Heart left ventricle (tissue), 16 donors: Measurements from ENCODE around the gene LGR6. TPM values are rescaled to one million over a fixed set of nuclear protein-coding genes. Genes with fewer than 3 reads are reported as not detected.

Experiments used
- ATAC-seq, 4 donors: fragments of 200-7000 bp; cut with Tn5 transposase; one replicate each; pipeline ENCODE4 v1.9.1; 2020 to 2022; ENCODE audit warnings: moderate library complexity in 4 of 4, mild to moderate bottlenecking in 3 of 4, moderate number of reproducible peaks in 1 of 4
- DNase-seq, 5 donors: peaks; one replicate each; pipeline ENCODE4 v3.0.0-alpha.2; 2020
- H3K27ac ChIP-seq, 12 donors: fragments of 200-600 bp; sonication (generic) in 4 of 12; one replicate each; pipeline versions ENCODE4 v1.5.0 to v1.8.0; 2016 to 2022; ENCODE audit warnings: mild to moderate bottlenecking in 2 of 12
- H3K27me3 ChIP-seq, 9 donors: fragments of 200-600 bp; sonication (generic) in 2 of 9; one replicate each; pipeline versions ENCODE4 v1.5.1 to v1.8.0; 2016 to 2022; ENCODE audit warnings: mild to moderate bottlenecking in 3 of 9
- H3K36me3 ChIP-seq, 9 donors: fragments of 200-600 bp; sonication (generic) in 2 of 9; one replicate each; pipeline versions ENCODE4 v1.5.0 to v1.8.0; 2018 to 2022; ENCODE audit warnings: mild to moderate bottlenecking in 2 of 9
- H3K4me1 ChIP-seq, 12 donors: fragments of 200-600 bp; sonication (generic) in 4 of 12; one replicate each; pipeline versions ENCODE4 v1.5.0 to v1.8.0; 2016 to 2022; ENCODE audit warnings: mild to moderate bottlenecking in 3 of 12
- H3K4me3 ChIP-seq, 12 donors: fragments of 200-600 bp; sonication (generic) in 4 of 12; one replicate each; pipeline versions ENCODE4 v1.5.0 to v1.8.0; 2017 to 2022; ENCODE audit warnings: mild to moderate bottlenecking in 9 of 12, moderate library complexity in 4 of 12
- H3K9me3 ChIP-seq, 12 donors: fragments of 200-600 bp; sonication (generic) in 4 of 12; one replicate each; pipeline versions ENCODE4 v1.5.0 to v1.8.0; 2016 to 2022; ENCODE audit warnings: mild to moderate bottlenecking in 1 of 12
- POLR2A ChIP-seq, 2 donors: fragments of 450-650 bp; IDR thresholded peaks; one replicate each; pipeline ENCODE4 v1.6.1; 2017; ENCODE audit warnings: antibody characterized with exemption in 2 of 2, mild to moderate bottlenecking in 2 of 2, moderate library complexity in 2 of 2
- WGBS, 4 donors: extraction: QIAGEN DNeasy Blood & Tissue Kit in 2 of 4; methylation state at CpG; one replicate each; pipeline versions ENCODE4 v1.1.5 to v1.1.7; 2013 to 2018; 5-methylcytosine and 5-hydroxymethylcytosine counted together
- intact Hi-C, 10 donors: fragments of 100-400 bp; cut with DNase I; formaldehyde crosslinking; loops; one replicate each; pipeline versions ENCODE4 v1.11.1 to v1.14.2; 2022
- polyA plus RNA-seq, 2 donors: library from polyadenylated mRNA; stranded (reverse); fragments of 200-250 nt; gene quantifications; one replicate each; pipeline ENCODE4 v1.2.3, GENCODE V29; 2013
- total RNA-seq, 9 donors: library from RNA; depleted of rRNA in 2 of 9; stranded (reverse); fragments of >200 nt in 2 of 9; fragmentation: NEBNext Ultra II Directional in 3 of 9; extraction: Animal tissue kit (Norgen Biotek cat#: 25700) in 3 of 9; gene quantifications; one replicate each; pipeline versions ENCODE4 v1.1.0 to v1.2.4, GENCODE V29; 2016 to 2023
- TF ChIP-seq, protein P1 (sequence below), 12 donors: fragments of 200-600 bp; sonication (generic) in 4 of 12; IDR thresholded peaks; one replicate each; pipeline versions ENCODE4 v1.5.0 to v1.8.0; 2018 to 2022; ENCODE audit warnings: antibody characterized with exemption in 12 of 12, mild to moderate bottlenecking in 5 of 12
- donor health status: ischemic (EF 13 %, LVEDD 7.1; RV severe dilation, severe dysfunction).
- donor health status: healthy with polysubstance abuse.
- donor health status: DM: no; HTN: yes; CAD: no.
- donor health status: DM: no; HTN: no; CAD: no.
- donor health status: ischemic (EF 25% LVEDD 6.9; RV normal size, moderate dysfunction).
- donor health status: ischemic (EF 25% LVEDD 5.7; RV mildly dilated, moderate dysfunction).
- donor health status: healthy.
- donor health status: DM: yes; HTN: yes; CAD: no.
- donor health status: ischemic (EF 35%, LVEDD 5.7; RV mildly dilated, moderate dysfunction).
- donor health status: nonischemic (EF 11% LVEDD 7.7; RV severe dilation, severe dysfunction).
- donor health status: DM: yes; HTN: yes; CAD: no.
- donor health status: PGD.
- donor health status: ischemic (EF 29% LVEDD 5.4; RV normal size, mild dysfunction).
- donor health status: nonischemic (EF 23%, LVEDD 6.1; RV moderate dilation, normal function).

LGR6 gene
- total and polyA plus RNA-seq, 11 donors = 0.29 to 3.5 (median 1.7) TPM

DNA sequence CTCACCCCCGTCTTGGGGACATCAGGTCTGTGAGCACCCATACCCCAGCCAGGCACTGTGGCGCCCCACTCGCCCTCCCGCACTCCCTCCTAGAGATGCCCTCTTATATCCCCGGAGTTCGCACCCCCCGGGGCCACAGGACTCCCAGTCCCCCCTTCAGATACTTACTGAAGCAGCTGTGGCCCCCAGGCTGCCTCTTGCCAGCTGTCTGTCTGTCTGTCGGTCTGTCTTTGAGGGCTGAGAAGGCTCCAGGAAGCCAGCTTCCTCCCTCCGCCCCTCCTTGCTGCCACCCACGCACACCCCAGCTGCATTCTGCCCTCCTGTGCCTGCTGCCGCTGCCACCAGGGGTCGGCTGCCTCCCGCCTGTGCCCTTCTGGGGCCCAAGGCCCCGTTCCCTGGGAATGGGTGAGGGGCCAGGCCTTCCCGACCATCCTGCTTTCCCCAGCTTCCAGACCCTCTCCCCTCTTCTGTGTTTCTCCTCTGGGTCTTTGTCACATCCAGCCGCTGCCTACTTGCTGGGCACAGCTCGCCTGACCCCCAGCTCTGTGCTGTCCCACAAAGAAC, 33.1 kb upstream of the LGR6 start, which contains the start of gene PTPN7:
Gene PTPN7, minus strand, starts transcription at position 226 of the 564 bp plus-strand sequence. CDS start 1,200 bp downstream, outside the sequence.
- Histone ChIP-seq H3K27me3 (no peaks in the 10 kb centered on the region), H3K4me3 (peak within 1 kb of the TSS in 9 of 12 donors; percentile 11 to 61 (median 20)), H3K9me3 (no peaks in the 10 kb centered on the region), H3K4me1 (peaks cover 0 to 75% (median 0%) of the 10 kb centered on the region in 12 donors), H3K36me3 (no peaks in the 10 kb centered on the region), H3K27ac (peak within 1 kb of the TSS in 2 of 12 donors; percentile 17 to 87)
- intact Hi-C loops = no loop called here
- ATAC-seq (peak in 3 of 4 donors; percentile 9 to 52 (median 23)), DNase-seq (peak in 1 of 5 donors; percentile 81)
- 72 to 83% (median 77%) methylated on average over 17 of the region's 17 CpGs for whole genome bisulfite sequencing, 4 donors
- TF ChIP-seq, protein P1, sequence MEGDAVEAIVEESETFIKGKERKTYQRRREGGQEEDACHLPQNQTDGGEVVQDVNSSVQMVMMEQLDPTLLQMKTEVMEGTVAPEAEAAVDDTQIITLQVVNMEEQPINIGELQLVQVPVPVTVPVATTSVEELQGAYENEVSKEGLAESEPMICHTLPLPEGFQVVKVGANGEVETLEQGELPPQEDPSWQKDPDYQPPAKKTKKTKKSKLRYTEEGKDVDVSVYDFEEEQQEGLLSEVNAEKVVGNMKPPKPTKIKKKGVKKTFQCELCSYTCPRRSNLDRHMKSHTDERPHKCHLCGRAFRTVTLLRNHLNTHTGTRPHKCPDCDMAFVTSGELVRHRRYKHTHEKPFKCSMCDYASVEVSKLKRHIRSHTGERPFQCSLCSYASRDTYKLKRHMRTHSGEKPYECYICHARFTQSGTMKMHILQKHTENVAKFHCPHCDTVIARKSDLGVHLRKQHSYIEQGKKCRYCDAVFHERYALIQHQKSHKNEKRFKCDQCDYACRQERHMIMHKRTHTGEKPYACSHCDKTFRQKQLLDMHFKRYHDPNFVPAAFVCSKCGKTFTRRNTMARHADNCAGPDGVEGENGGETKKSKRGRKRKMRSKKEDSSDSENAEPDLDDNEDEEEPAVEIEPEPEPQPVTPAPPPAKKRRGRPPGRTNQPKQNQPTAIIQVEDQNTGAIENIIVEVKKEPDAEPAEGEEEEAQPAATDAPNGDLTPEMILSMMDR (IDR thresholded peaks at IDR 0.05) = peak in 1 of 12 donors; percentile 31
- TF ChIP-seq POLR2A (IDR thresholded peaks at IDR 0.05) = no peak

DNA sequence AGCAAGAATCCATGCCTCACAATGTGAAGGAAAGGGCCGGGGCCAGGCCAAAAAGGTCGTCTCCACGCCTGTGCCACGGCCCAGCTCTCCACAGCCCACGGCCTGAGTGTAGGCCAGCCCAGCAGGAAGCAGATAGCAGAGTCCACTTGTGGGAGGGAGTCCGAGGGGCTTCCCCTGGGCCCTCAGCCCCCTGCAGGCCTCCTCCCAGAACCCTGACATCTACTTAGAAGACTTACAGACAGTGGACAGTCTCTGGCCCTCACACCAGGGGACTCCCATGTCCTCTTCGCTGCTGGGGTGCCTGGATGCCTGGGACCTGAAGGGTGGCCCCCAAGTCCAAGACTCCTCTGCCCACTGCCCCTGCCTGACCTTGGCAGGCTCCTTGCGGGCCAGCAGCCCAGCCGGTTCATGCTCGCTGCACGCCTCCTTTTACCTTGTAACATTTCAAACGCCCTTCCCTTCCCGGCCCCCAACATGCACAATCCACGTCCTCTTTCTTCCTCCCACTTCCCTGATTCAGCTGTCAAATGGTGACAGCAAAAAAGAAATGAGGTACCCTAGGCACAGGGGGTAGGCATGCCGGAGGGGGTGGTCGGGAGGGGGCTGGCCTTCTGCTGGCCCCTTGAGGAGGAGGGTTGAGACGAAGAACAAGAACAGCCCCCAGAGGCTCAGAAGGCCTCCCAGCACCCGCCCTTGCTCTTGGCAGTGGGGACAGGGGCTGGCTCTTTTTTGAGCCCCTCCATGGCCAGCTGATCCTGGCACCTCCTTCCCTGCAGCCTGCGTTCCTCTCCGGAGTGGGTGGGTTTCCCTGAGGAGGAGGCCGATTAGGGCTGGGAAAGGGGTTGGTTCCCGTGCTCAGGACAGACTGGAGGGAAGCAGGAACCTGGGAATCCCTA, 32.2 kb upstream of the LGR6 start:
- peak overlapping the region in 1 of 12 donors; percentile 87 for H3K27ac ChIP-seq

DNA sequence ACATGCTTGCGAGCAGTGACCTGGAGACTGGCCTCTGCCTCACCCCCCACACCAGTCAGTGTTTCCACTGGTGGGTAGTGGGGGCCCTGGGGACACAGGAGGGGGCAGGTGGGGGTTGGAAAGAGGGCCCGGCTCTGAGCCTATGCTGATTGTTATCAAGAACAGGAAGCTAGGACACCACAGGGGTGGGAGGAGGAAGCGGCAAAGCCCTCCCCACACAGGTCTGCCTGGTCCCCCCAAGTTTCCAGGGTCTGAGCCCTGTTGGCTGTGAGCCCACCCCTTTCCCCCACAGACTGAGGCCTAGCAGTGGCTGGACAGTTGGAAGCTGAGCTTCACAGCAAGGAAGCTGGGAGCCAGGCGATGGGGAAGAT, 31.6 kb upstream of the LGR6 start:
- no peaks in the 10 kb centered on the region for H3K36me3 ChIP-seq
- H3K27ac ChIP-seq = peak overlapping the region in 1 of 12 donors; percentile 87
- no peaks in the 10 kb centered on the region for H3K9me3 ChIP-seq
- no peaks in the 10 kb centered on the region for H3K27me3 ChIP-seq
- ATAC-seq = no peak
- intact Hi-C loops = no loop called here
- peak overlapping the region in 1 of 12 donors; percentile 61 for H3K4me3 ChIP-seq
- H3K4me1 ChIP-seq = peaks cover 0 to 74% (median 0%) of the 10 kb centered on the region in 12 donors
- WGBS, 4 donors = 71 to 87% (median 75%) methylated on average over 3 to 4 of the region's 4 CpGs
- DNase-seq = no peak
- TF ChIP-seq POLR2A (IDR thresholded peaks at IDR 0.05) = no peak
- TF ChIP-seq, protein P1 (IDR thresholded peaks at IDR 0.05) = no peak

More for the DNA sequence above, 32.2 kb upstream of the LGR6 start:
- H3K9me3 ChIP-seq = no peaks in the 10 kb centered on the region
- H3K36me3 ChIP-seq = no peaks in the 10 kb centered on the region
- no peak for TF ChIP-seq POLR2A (IDR thresholded peaks at IDR 0.05)
- TF ChIP-seq, protein P1 (IDR thresholded peaks at IDR 0.05) = no peak
- H3K4me1 ChIP-seq = peaks cover 0 to 74% (median 0%) of the 10 kb centered on the region in 12 donors
- ATAC-seq = no peak
- no peak for DNase-seq
- peak overlapping the region in 1 of 12 donors; percentile 61 for H3K4me3 ChIP-seq
- intact Hi-C loops = no loop called here
- 71 to 86% (median 82%) methylated on average over 22 of the region's 22 CpGs for WGBS, 4 donors
- no peaks in the 10 kb centered on the region for H3K27me3 ChIP-seq
